NK-92 (cell line): ENCODE data around the gene CEP63.
"Not testable (repeated sequence)": the region's sequence is repeated elsewhere in the genome, so short reads cannot be mapped to it uniquely, and the experiment has no call there.

Experiments used
- DNase-seq: peaks from one replicate; lab custom pipeline; 2025; ENCODE audit not compliant: unreplicated experiment; lab: John Stamatoyannopoulos, UW

The CEP63 gene

DNA sequence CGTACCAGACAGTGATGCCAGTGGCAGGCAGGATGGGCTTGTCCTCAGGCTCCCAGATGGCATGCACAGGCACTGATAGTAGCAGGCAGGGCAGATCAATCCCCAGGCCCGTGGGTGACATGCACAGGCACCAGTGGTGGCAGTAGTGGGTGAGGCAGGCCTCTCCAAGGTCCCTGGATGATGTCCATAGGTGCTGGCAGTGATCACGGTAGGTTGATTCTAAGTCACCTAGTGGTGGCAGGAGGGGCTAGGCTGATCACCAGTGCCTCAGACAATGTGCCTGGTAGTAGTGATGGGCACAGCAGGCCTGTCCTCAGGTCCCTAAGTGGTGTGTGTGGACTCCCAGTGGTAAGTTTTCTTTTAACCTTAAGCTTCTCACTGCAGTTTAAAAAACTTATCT, 19.6 kb downstream of the CEP63 start:
- DNase-seq, result no peak

DNA sequence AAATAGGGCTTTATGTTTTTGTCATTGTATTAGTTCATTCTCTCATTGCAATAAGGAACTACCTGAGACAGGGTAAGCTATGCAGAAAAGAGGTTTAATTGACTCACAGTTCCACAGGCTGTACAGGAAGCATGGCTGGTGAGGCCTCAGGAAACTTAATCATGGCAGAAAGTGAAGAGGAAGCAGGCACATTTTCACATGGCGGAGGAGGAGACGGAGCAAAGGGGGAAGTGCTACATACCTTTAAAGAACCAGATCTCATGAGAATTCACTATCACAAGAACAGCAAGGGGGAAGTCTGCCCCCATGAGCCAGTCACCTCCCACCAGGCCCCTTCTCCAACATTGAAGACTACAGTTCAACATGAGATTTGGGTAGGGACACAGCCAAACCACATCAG, 25.6 kb downstream of the CEP63 start:
- no peak for DNase-seq

DNA sequence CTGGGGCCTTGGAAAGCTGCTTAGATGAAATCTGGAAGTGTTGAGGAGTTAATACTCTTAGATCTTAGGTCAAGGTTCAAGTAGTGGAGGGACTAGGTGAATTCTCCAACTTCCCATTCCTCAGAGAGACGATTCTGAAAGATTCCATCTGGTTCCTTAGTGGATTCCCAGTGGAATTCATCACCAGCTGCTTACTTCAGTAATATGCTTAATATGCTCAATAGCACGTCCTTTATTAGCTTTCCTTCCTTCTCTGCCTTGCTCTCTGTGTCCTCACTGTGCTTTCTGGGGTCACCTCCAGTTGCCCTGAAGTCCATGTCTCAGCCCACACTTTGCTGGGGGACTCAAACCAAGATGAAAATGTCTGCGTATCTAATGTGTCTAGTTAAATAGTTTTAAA, 31.0 kb downstream of the CEP63 start:
- no peak for DNase-seq

DNA sequence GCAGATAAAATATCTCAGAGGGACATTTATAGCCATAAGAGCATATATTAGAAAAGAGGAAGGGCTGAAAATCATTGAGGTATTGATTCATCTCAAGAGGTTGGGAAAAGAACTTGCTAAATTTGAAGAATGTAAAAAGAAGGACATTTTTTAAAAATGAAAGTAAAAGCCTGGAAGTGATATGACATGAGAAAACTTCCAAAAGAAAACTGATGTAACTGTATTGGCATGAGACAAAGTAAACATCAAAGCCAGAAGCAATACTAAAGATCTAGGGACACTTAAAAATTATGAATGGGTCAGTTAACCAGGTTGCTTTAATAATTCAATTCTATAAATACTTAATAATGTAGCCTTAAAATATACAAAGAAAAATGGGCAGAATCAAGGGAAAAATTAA, 31.9 kb downstream of the CEP63 start:
- no peak for DNase-seq

DNA sequence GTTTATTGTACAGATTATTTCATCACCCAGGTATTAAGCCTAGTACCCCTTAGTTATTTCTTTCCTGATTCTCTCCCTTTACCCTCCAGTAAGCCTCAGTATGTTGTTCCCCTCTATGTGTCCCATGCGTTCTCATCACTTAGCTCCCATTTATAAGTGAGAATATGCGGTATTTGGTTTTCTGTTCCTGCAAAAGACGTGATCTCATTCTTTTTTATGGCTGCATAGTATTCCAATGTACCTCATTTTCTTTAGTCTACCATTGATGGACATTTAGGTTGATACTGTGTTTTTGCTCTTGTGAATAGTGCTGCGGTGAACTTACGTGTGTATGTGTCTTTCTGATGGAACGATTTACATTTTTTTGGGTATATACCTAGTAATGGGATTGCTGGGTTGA, 36.7 kb downstream of the CEP63 start:
- no peak for DNase-seq

DNA sequence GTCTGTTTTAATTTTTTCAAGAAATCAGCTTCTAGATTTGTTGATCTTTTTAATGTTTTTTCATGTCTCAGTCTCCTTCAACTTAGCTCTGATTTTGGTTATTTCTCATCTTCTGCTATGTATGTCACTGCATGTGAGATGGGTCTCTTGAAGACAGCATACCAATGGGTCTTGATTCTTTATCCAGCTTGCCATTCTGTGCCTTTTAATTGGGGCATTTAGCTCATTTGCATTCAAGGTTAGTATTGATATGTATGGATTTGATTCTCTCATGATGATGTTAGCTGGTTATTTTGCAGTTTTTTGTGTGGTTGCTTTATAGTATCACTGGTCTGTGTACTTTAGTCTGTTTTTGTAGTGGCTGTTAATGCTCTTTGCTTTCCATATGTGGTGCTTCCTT, 39.4 kb downstream of the CEP63 start:
- DNase-seq, result no peak

DNA sequence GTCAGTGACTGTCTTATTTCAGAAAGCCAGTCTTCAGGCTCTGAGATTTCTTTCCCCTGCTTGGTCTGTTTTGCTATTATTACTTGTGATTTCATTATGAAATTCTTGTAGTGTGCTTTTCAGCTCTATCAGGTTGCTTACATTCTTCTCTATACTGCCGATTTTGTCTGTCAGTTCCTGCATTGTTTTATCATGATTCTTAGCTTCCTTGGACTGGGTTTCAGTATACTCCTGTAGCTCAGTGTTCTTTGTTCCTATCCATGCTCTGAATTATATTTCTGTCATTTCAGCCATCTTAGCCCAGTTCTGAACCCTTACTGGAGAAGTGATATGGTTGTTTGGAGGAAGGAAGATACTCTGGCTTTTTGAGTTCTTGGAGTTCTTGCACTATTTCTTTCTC, 40.5 kb downstream of the CEP63 start:
- DNase-seq, result no peak

DNA sequence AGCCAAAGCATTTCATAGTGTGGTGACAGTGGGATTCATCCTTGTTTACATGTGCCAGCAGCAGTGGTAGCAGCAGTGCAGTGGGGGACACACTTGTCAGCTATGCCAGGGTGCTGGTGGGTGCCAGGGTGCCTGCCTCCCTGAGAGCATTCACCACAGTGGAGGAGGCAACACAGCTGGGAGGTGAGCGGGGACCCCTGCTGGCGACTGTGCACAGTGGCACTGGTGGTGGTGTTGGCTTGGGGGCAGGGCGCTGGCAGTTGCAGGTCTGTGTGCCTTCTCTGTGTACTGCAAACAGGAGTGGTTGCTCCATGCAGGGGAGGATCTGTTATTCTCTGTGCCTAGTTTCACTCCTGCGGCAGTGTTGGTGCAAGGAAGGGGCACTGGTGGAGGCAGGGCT, 41.2 kb downstream of the CEP63 start:
- no peak for DNase-seq

DNA sequence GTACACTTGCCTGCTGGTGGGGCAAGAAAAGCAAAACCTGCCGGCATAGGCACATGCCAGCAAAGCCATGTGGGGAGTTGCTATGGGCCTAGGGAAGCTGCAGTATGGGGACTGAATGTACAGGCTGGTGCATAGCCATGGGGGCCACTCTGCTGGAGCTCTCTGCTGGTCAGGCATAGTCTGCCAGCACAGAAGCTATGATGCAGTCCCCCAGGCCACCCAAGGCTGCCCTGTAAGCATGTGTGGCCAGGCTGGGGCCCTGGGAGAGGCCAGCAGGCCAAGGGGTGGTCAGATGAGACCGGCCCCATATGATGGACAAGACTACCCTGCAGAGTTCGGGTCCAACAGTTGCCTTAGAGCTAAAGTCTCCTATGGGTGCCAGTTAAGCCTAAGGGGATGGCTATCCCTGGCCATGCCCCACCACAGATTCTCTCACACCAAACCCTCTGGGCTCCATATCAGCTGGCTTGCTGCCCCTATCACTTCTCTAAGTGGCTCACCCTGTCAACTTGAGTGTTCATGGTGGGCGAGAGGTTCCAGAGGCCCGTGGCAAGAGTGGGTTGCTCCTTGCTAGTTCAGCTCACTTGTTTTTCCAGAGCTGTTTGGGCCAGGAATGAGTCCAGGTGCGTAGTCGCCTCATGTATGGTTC, 41.8 kb downstream of the CEP63 start:
- DNase-seq, result no peak

DNA sequence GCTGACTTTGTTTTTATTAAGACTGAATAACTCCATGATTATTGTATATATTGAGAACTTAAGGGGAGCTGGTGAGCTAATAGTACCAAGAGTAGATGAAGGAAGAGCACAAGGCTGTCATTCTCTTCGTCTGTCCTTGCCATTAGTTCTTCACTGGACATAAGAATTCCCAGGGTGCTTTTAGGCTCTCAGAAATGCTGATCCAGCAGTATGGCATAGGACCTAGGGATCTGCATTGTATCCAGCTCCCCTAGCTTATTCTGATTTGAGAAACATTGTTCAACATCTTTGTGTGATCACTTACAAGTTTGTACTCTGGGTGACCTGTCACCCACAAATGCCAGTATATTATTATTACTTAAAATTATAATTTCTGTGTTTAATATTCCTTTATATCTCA, 47.6 kb downstream of the CEP63 start:
- DNase-seq, result no peak

DNA sequence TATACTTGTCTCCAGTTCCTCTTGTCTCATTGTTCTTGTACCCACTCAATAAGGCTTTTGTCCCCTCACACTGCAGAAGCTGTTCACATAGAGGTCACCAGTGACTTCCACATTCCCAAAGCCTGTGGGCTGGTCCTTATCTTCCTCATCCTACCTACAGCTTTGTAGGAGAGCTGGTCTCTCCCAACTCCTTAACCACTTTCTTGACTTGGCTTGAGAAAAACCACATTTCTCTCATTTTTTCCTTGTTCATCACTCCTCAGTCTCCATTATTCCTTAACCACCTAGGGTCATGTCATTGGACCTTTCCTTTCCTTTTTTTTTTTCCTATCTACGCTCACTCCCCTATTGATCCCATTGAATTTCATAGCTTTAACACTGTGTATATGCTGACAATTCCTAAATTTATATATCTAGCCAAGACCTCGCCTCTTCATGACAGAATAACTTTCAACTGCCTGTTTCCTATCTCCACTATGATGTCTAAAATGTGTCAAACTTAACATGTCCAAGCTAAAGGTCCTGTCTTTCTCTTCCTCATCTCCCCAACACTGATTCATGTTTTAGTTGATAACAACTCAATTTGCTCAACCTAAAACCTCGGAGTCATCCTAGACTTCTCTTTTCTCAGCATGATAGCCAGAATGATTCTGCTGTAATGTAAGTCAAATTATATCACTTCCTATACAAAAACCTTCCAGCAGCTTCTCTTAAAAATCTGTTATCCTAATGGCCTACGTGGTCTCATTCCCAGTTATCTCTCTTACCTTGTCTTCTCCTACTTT, 49.5 kb downstream of the CEP63 start:
- DNase-seq, result no peak

DNA sequence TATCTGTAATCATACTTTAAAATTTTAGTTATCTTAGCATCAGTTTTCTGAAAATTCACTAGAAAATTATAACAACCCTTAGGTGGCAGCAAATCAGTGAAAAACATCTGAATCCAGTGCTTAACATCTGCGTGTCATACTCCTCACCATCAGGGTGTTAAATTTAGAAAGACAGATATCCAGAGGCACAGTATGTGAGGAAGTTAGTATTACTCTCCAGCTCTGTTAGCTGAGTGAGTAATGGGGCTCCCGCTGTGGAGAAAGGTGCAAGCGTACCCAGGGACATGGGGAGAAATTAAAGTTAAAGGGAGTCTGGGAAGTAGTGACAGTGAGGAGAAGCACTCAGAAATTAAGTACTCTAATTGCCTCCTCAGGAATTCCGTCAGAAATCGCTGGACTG, 50.9 kb downstream of the CEP63 start:
- no peak for DNase-seq

DNA sequence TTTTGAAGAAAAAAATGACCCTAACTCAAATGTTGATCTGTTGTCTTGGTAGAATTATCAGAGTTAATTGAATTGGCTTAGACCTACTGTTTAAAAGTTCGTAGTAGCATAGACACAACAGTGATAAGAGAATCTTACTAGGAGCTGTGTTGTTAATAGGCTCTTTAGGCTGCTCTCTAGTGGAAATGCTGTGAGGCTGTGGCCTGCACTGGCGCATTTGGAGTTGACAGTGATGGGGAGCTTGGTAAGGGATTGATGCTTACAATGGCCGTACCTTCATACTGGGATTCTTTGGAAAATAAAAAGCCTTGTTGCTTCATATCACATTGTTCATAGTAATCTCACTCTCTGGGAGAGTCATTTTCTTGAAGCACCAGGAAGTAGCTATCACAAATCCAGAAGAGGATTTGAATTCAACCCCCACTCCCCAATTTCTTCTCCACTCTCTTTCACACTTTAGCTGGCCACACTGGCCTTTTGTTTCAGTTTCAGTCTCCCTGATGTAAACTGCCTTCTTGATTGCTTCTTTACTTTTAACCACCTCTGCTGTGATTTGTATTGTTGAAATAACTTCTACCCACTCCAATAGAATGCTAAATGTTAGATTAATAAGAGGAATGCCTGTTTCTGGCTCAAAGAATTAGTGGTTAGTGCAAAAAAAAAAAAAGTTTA, 56.6 kb downstream of the CEP63 start:
- no peak for DNase-seq

DNA sequence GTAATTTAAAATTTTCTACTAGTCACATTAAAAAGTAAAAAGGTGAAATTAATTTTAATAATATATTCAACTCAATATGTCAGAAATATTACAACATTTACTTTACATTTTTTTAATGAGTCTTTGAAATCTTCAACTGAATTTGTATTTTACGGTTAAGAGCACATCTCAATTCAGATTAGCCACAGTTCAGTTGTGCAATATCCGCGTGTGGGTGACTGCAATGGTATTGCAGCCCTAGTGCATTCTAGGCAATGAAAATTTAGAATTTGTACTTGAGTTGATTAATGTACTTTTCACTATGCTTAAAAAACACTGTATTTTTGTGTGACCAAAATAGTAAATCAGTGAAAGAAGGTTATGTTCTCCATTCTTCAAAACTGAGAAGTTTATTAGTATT, 57.3 kb downstream of the CEP63 start:
- no peak for DNase-seq

DNA sequence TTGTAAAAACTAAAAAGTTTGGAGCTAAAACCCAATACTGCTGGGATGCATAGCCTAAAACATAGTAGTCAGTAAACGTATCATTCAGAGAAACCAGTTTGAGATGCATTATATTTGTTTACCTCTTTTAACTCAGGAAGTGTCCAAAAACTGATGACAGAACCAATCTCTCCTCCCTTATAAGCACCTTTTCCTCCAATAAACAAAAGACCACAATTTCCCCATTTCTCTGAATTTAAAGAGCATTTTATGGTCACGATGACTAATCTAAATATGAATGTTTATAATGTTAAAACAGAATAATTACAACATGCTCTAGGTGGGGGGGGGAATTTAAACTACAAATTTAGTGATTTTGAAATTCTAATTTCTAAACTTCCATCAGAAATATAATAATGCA, 58.5 kb downstream of the CEP63 start:
- no peak for DNase-seq

DNA sequence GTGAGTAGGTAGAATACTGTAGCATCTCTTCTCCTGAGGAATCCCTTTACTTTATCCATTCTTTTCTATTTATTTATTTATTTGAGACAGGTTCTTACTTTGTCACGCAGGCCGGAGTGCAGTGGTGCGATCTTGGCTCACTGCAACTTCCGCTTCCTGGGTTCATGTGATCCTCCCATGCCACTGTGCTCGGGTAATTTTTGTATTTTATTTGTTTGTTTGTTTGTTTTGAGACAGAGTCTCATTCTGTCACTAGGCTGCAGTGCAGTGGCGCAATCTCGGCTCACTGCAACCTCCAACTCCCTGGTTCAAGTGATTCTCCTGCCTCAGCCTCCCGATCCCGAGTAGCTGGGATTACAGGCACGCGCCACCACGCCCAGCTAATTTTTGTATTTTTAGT, 58.9 kb downstream of the CEP63 start:
- DNase-seq, result not testable (repeated sequence)

DNA sequence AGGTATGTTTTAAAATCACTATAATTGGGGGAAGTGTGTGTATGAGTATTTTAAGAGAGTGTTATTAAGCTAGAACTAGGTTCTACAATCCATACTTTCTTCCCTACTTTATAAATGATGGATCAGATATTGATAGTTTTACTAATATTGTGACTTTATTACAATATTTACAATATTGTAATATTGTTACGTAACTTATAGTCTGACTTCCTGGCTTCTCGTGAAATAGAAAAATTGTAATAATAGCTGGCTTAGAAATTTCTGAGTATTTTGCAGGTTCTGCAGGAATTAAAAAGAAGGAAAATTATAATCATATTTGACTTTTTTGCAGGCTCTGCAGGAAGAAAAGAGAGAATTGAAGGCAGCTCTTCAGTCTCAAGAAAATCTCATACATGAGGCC, 60.0 kb downstream of the CEP63 start:
- DNase-seq, result no peak

DNA sequence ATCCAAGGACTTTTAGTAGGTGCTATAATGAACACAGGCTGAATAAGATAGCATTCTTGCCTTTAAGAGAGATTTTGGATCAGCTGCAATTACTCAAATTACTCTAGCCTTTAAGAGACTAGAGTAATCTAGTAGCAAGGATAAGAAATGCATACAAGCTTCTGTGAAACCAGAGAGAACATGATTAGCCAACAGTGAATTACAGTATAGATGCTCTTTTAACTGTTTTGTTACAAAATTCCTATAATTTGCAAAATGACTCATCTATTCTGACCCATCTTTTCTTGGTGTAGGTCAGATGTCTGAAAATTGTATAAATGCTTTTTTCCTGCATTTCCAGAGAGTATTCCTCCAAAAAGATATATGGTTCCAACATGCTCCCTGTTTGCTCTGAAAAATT, 66.9 kb downstream of the CEP63 start:
- DNase-seq, result no peak

DNA sequence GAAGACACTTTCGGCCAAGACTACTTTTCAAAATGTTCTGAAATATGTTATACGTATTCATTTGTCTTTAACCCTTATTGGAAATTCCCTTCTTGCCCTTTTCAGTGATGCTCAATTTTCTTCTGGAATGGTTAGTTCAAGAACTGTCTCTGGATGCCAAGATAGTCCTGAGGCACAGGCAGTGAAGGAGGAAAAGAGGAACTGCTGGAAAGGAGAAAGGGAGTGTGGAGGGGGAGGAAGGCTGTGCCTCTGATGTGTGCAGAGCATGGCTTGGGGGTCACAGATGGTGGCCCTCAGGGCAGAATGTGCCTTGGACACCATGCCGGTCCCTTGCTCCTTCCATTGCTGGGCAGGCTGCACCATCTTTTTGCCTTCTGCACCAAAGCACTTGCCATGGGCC, 73.7 kb downstream of the CEP63 start:
- DNase-seq, result no peak

DNA sequence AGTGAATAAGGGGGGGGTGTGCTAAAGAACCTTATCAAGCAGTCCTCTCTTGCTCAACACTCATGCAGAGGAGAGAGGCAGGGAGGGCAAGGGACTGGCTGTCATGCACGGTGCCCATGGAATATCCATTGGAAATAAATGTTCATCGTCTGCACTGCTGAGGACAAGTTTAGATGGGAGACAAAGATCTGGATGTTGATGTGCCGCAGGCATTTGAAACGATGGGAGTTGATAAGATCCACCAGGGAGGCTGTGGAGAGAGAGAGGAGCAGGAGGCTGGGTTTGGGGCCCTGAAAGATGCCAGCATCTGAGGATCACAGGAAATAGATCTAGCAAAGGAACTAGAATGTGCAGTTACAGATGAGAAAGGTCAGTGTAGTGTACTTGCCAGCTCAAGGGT, 76.2 kb downstream of the CEP63 start:
- no peak for DNase-seq

DNA sequence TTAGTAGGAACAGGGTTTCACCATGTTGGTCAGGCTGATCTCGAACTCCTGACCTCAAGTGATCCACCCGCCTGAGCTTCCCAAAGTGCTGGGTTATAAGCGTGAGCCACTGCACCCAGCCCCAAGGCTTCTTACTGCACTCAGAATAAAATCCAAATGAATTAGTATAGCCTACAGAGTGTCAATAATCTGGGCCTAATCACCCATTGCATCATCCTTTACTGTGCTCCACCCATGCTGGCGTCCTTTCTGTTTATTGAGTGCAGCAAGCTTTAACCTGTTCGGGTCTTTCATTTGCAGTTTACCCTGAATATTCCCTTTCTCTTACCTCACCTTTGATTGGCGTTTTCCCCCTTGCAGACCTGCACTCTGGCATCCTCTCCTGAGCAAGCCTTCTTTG, 77.7 kb downstream of the CEP63 start:
- no peak for DNase-seq

DNA sequence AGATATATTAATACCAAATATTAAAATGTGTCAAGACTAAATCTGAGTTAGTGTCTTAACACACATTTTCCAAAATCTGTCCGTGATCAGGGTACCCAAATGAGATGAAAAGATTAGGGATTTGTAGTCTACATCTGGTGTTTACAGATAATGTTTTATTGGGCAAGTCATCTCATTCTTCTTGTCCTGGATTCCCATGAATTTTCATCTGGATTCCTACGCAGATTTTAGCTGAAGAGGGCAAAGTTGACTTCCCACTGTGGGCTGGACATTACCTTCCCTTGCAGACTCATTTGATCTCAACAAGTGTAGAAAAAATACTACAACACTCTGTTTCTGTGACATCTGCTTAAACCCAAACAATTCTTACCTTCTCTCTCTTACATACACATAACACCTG, 79.1 kb downstream of the CEP63 start:
- no peak for DNase-seq
